ENCODE data around the gene PLEKHA5.
A peak's percentile ranks its signal among the peaks of the same experiment; 100 is the strongest.

PLEKHA5 gene

GRCh38 chr12:19129122-19129485, 429 bp upstream of the PLEKHA5 start:
- H3K4me3 ChIP-seq (ENCODE audit: low read length): peak overlapping the region; percentile 53
- TF ChIP-seq CTCF (conservative IDR thresholded peaks at IDR 0.05; ENCODE audit: low read length): no peak
- peak; percentile 37 for DNase-seq (ENCODE audit: low read depth)

GRCh38 chr12:19130224-19131024, 891 bp downstream of the PLEKHA5 start:
- DNase-seq (ENCODE audit: low read depth): peak; percentile 22
- peak overlapping the region; percentile 95 for H3K4me3 ChIP-seq (ENCODE audit: low read length)
- TF ChIP-seq CTCF (conservative IDR thresholded peaks at IDR 0.05; ENCODE audit: low read length): no peak

- peak; percentile 46 for DNase-seq (ENCODE audit: low read depth)
- no peak for TF ChIP-seq CTCF (conservative IDR thresholded peaks at IDR 0.05; ENCODE audit: low read length)
- H3K4me3 ChIP-seq (ENCODE audit: low read length): peak overlapping the region; percentile 95
Observed at GRCh38 chr12:19131025-19131444, 1.5 kb downstream of the PLEKHA5 start.

- no peak for DNase-seq (ENCODE audit: low read depth)
- no peak overlapping the region for H3K4me3 ChIP-seq (ENCODE audit: low read length)
- TF ChIP-seq CTCF (conservative IDR thresholded peaks at IDR 0.05; ENCODE audit: low read length): no peak
Observed at GRCh38 chr12:19138551-19138950, 9.0 kb downstream of the PLEKHA5 start.

- H3K4me3 ChIP-seq (ENCODE audit: low read length): no peak overlapping the region
- DNase-seq (ENCODE audit: low read depth): no peak
- no peak for TF ChIP-seq CTCF (conservative IDR thresholded peaks at IDR 0.05; ENCODE audit: low read length)
Observed at GRCh38 chr12:19138956-19139355, 9.4 kb downstream of the PLEKHA5 start.

- TF ChIP-seq CTCF (conservative IDR thresholded peaks at IDR 0.05; ENCODE audit: low read length): no peak
- no peak overlapping the region for H3K4me3 ChIP-seq (ENCODE audit: low read length)
- no peak for DNase-seq (ENCODE audit: low read depth)
Observed at GRCh38 chr12:19139615-19140194, 10.2 kb downstream of the PLEKHA5 start.

Measured in AG10803 (cell line).